HL-60 (cell line): ENCODE data around the gene HOXC13.

Experiments
- GABPA ChIP-seq: IDR thresholded peaks from 2 replicates; pipeline ENCODE4 v1.6.1; 2012; ENCODE audit warnings: low read depth
- POLR2AphosphoS5 ChIP-seq: IDR thresholded peaks from 2 replicates; pipeline ENCODE4 v1.6.1; 2012; ENCODE audit warnings: low read depth
- REST ChIP-seq: IDR thresholded peaks from 2 replicates; pipeline ENCODE4 v1.6.1; 2012; ENCODE audit warnings: low read depth; ENCODE audit not compliant: insufficient replicate concordance
- SPI1 ChIP-seq: IDR thresholded peaks from 2 replicates; pipeline ENCODE4 v1.6.1; 2012; ENCODE audit warnings: low read depth, mild to moderate bottlenecking, borderline replicate concordance
- TF ChIP-seq, protein P1 (sequence below): IDR thresholded peaks from one replicate; pipeline ENCODE4 v1.5.1; 2011; ENCODE audit warnings: low read length, control low read depth, inconsistent platforms; ENCODE audit not compliant: insufficient read depth

DNA sequence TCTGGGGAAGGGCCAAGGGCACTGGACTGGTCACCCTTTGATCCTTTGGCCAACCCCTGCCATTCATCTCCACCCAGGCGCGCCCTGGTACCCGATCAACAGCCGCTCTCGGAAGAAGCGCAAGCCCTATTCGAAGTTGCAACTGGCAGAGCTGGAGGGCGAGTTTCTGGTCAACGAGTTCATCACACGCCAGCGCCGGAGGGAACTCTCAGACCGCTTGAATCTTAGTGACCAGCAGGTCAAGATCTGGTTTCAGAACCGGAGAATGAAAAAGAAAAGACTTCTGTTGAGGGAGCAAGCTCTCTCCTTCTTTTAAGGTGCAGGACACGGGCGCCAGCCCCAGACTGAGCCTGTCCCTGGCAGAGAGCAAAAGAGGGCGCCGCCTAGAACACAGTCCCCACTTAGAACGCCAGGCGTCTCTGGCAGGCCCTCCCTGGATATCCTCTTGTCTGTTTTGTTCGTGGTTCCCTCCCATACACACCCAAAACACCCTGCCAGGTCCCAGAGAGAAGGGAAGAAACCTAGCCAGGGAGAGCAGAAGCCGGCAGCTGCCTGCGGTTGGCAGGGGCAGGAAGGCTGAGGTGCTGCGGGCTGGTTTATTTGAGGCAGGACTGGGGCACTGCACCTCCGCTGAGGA lies 17.7 kb downstream of the HOXC13 start:
- TF ChIP-seq, protein P1, sequence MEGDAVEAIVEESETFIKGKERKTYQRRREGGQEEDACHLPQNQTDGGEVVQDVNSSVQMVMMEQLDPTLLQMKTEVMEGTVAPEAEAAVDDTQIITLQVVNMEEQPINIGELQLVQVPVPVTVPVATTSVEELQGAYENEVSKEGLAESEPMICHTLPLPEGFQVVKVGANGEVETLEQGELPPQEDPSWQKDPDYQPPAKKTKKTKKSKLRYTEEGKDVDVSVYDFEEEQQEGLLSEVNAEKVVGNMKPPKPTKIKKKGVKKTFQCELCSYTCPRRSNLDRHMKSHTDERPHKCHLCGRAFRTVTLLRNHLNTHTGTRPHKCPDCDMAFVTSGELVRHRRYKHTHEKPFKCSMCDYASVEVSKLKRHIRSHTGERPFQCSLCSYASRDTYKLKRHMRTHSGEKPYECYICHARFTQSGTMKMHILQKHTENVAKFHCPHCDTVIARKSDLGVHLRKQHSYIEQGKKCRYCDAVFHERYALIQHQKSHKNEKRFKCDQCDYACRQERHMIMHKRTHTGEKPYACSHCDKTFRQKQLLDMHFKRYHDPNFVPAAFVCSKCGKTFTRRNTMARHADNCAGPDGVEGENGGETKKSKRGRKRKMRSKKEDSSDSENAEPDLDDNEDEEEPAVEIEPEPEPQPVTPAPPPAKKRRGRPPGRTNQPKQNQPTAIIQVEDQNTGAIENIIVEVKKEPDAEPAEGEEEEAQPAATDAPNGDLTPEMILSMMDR, result no peak
- TF ChIP-seq POLR2AphosphoS5, result peak; percentile 53; the same call in 1 of the 2 replicates
- TF ChIP-seq REST, result no peak
- TF ChIP-seq GABPA, result no peak
- no peak for TF ChIP-seq SPI1
